ENCODE results near the gene BTG1.
"Not testable (repeated sequence)": the region's sequence is repeated elsewhere in the genome, so short reads cannot be mapped to it uniquely, and the experiment has no call there.

The BTG1 gene

DNA sequence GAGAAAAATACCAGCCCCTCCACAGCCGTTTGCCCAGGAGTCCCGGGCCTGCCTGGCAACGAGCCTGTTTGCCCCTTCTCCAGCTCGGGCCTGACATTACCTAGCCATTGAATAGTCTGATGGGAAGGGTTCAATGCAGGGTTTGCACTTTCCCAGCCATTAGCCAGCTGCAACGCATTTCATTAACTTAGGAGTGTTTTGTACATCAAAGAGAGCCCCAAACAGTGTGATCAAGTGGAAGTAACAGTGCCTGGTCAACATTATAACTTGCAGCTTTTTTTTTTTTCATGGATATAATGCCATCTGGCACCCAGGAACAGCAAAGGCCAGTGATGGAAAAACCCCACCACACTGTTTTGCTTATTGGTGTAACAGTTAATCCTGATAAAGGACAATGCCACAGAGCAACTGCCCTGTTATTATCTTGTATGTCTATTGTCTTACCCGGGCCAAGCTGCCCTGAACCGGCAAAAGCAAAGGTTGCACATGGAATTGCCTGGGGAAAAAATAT, 38.0 kb downstream of the BTG1 start:
- no peaks in the 10 kb centered on the region for H3K9me3 ChIP-seq (ENCODE audit: control insufficient read depth, insufficient read depth, low read length)
- H3K9ac ChIP-seq (ENCODE audit: low read depth, low read length) = no peak overlapping the region
- H3K4me1 ChIP-seq (ENCODE audit: control insufficient read depth, insufficient read depth, low read length) = peaks cover 34% of the 10 kb centered on the region
- H3K36me3 ChIP-seq (ENCODE audit: control insufficient read depth, insufficient read depth, low read length) = no peaks in the 10 kb centered on the region
- no peak overlapping the region for H3K4me3 ChIP-seq (ENCODE audit: low read depth, low read length)
- no peaks in the 10 kb centered on the region for H3K27me3 ChIP-seq (ENCODE audit: control insufficient read depth, insufficient read depth, low read length)

DNA sequence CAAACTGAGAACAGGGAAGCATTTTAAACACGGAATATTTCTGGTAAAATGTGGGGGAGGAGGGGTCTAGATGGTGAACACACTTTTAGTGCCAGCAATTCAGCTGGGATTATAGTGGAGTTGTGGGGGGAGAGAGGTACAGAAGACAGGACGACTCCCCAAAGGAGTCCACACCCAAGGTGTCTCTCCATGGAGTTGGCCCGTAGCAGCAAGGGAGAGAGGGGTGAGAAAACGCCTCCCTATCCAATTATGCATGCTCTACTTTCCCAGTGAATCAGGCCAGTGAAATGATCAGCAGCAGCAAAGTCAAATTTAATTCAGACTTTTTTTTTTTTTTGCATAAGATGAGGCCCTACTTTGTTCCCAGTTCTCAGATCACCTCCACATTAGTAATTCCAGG, 38.6 kb downstream of the BTG1 start:
- Histone ChIP-seq H3K27me3 (ENCODE audit: control insufficient read depth, insufficient read depth, low read length) (no peaks in the 10 kb centered on the region), H3K4me3 (ENCODE audit: low read depth, low read length) (no peak overlapping the region), H3K36me3 (ENCODE audit: control insufficient read depth, insufficient read depth, low read length) (no peaks in the 10 kb centered on the region), H3K9ac (ENCODE audit: low read depth, low read length) (no peak overlapping the region), H3K9me3 (ENCODE audit: control insufficient read depth, insufficient read depth, low read length) (no peaks in the 10 kb centered on the region), H3K4me1 (ENCODE audit: control insufficient read depth, insufficient read depth, low read length) (peaks cover 34% of the 10 kb centered on the region)

DNA sequence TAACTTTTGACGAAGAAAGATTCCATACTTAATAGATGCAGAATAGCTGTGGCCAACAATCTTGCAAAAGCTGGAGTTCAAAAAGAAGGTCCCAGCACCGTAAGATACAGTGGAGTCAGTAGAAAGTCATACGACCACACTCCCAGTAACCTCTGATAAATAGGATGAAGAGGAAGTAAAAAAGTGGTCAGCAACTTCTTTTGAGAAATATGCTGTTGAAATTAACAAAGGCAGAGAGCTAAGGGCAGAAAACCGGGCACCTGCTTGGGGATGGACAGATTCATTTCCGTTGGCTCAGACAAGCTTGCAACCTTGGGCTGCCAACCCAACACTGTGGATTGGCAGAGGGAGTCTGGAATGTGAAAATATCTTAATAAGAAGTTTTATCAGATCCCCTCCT, 40.0 kb downstream of the BTG1 start:
- H3K4me1 ChIP-seq (ENCODE audit: control insufficient read depth, insufficient read depth, low read length) = peaks cover 34% of the 10 kb centered on the region
- no peaks in the 10 kb centered on the region for H3K36me3 ChIP-seq (ENCODE audit: control insufficient read depth, insufficient read depth, low read length)
- H3K27me3 ChIP-seq (ENCODE audit: control insufficient read depth, insufficient read depth, low read length) = no peaks in the 10 kb centered on the region
- no peak overlapping the region for H3K4me3 ChIP-seq (ENCODE audit: low read depth, low read length)
- H3K9ac ChIP-seq (ENCODE audit: low read depth, low read length) = no peak overlapping the region
- H3K9me3 ChIP-seq (ENCODE audit: control insufficient read depth, insufficient read depth, low read length) = no peaks in the 10 kb centered on the region

DNA sequence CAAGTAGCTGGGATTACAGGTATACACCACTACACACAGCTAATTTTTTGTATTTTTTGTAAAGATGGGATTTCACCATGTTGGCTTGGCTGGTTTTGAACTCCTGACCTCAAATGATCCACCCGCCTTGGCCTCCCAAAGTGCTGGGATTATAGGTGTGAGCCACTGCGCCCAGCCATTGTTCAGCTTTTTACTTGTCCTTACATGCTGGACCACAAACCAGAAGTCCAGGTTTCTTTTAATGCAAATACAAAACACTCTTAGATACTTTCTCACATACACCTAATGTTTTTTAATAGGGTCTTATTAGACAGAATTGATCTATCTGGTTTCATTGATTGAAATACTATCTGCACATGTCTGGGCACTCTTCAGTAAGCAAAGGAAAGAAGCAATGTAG, 40.5 kb downstream of the BTG1 start:
- Histone ChIP-seq H3K9ac (ENCODE audit: low read depth, low read length) (no peak overlapping the region), H3K4me1 (ENCODE audit: control insufficient read depth, insufficient read depth, low read length) (peaks cover 31% of the 10 kb centered on the region), H3K27me3 (ENCODE audit: control insufficient read depth, insufficient read depth, low read length) (no peaks in the 10 kb centered on the region), H3K4me3 (ENCODE audit: low read depth, low read length) (no peak overlapping the region), H3K36me3 (ENCODE audit: control insufficient read depth, insufficient read depth, low read length) (no peaks in the 10 kb centered on the region), H3K9me3 (ENCODE audit: control insufficient read depth, insufficient read depth, low read length) (no peaks in the 10 kb centered on the region)

DNA sequence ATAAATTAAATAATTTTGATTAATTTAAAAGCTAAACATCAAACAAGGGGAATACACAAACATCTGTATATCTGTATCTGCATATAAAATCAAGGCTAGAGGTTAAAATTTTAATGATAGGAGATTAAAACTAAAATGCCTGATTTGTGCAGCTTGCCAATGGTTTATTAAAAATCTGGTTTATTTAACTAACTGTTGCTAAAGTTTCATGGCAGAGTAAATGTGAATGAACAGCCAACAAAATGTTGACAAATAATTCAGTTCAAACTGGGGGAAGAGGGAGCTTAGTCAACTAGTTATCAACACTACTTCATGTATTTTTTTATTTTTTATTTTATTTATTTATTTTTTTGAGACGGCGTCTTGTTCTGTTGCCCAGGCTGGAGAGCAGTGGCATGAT, 43.0 kb downstream of the BTG1 start:
- Histone ChIP-seq H3K4me1 (ENCODE audit: control insufficient read depth, insufficient read depth, low read length) (peaks cover 10% of the 10 kb centered on the region), H3K4me3 (ENCODE audit: low read depth, low read length) (no peak overlapping the region), H3K27me3 (ENCODE audit: control insufficient read depth, insufficient read depth, low read length) (no peaks in the 10 kb centered on the region), H3K9ac (ENCODE audit: low read depth, low read length) (no peak overlapping the region), H3K36me3 (ENCODE audit: control insufficient read depth, insufficient read depth, low read length) (no peaks in the 10 kb centered on the region), H3K9me3 (ENCODE audit: control insufficient read depth, insufficient read depth, low read length) (no peaks in the 10 kb centered on the region)

DNA sequence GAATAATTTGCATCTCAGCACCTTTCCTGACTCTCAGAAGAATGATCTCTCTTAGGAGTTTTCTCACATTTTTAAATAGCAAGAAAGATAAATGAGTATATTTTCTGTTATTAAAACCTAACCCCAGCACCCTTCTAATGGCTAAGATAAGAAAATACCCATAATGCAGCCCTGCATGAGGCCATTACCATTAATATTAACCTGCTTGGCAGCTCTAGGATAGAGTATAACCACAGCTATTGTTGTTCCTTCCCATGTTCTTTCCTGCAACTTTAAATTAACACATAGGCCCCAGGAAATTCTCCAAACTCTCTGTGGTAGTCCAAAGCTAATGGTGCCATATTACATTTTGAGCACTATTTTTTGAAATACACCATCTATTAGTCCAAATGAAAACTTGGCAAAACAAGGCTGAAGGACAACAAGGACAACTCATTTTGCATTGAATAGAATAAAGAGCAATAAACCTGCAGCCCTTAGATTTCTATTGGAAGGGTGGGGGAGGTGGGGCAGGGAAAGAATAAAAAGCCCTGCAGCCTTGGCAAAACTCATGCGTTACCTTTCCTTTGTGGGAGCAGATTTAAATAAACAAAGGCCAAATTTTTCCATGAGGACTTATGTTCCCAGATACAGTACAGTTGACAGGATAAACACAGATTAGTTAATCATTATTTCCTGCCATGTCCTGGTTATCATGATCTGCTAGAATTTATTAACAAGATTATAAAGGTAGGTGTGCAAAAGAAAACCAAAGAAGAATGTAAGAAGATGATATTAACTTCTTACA, 46.9 kb downstream of the BTG1 start:
- Histone ChIP-seq H3K36me3 (ENCODE audit: control insufficient read depth, insufficient read depth, low read length) (no peaks in the 10 kb centered on the region), H3K9me3 (ENCODE audit: control insufficient read depth, insufficient read depth, low read length) (no peaks in the 10 kb centered on the region), H3K27me3 (ENCODE audit: control insufficient read depth, insufficient read depth, low read length) (no peaks in the 10 kb centered on the region), H3K4me1 (ENCODE audit: control insufficient read depth, insufficient read depth, low read length) (no peaks in the 10 kb centered on the region), H3K9ac (ENCODE audit: low read depth, low read length) (no peak overlapping the region), H3K4me3 (ENCODE audit: low read depth, low read length) (no peak overlapping the region)

DNA sequence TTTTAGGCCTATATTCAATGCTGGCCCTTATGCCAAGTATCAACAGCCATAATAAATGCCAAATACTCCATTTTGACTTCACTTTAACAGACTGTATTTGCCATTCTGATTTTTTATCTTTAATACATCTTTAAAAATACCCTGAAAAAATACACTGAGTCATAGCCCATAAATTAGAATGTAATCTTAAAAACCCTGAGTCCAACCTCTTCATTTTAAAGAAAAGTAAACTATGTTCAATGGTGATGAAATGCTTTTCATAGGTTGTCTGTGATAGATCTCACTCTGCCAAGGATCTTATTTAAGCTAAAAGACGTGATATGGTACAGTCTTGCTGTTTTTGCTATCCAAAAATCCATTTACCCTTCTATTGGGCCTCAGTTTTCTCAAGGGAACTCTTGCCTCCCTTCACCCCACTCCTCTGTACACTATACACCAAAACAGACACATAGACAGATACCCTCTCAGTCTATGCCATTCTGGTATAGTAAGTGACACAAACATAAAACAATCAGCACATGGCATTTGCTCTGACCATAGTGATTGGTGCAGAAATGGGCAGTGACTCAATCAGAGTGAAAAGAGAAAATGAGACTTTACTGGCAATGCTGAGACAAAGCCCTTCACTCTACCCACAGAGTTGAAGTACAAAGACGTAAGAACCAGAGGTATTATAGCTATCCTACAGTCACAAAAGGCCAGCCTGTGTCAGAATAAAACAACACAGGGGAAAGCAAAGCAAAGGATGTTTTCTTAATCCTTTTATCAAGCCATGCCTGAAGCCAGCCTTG, 49.1 kb downstream of the BTG1 start:
- Histone ChIP-seq H3K9me3 (ENCODE audit: control insufficient read depth, insufficient read depth, low read length) (no peaks in the 10 kb centered on the region), H3K4me1 (ENCODE audit: control insufficient read depth, insufficient read depth, low read length) (no peaks in the 10 kb centered on the region), H3K27me3 (ENCODE audit: control insufficient read depth, insufficient read depth, low read length) (no peaks in the 10 kb centered on the region), H3K36me3 (ENCODE audit: control insufficient read depth, insufficient read depth, low read length) (no peaks in the 10 kb centered on the region), H3K4me3 (ENCODE audit: low read depth, low read length) (no peak overlapping the region), H3K9ac (ENCODE audit: low read depth, low read length) (no peak overlapping the region)

DNA sequence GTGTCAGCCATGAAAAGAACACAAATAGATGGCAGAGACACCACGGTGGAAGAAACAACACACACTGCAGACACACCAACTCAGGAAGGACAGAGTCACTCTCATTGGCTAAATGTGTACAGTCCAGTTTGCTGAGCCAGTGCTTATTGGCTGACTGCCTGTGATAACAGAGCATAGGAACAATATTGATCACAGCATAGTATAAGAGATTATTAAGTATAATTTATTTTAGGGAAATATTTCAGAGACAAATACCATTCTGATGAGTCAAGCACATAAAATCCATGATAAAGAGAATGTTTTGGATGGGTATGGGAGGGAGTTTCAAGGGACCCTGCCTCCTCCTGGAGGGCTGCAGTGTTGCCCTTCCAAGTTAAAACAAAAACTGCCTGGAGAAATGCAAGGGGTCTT, 50.9 kb downstream of the BTG1 start:
- Histone ChIP-seq H3K36me3 (ENCODE audit: control insufficient read depth, insufficient read depth, low read length) (no peaks in the 10 kb centered on the region), H3K27me3 (ENCODE audit: control insufficient read depth, insufficient read depth, low read length) (no peaks in the 10 kb centered on the region), H3K4me3 (ENCODE audit: low read depth, low read length) (no peak overlapping the region), H3K9ac (ENCODE audit: low read depth, low read length) (no peak overlapping the region), H3K9me3 (ENCODE audit: control insufficient read depth, insufficient read depth, low read length) (no peaks in the 10 kb centered on the region), H3K4me1 (ENCODE audit: control insufficient read depth, insufficient read depth, low read length) (no peaks in the 10 kb centered on the region)

DNA sequence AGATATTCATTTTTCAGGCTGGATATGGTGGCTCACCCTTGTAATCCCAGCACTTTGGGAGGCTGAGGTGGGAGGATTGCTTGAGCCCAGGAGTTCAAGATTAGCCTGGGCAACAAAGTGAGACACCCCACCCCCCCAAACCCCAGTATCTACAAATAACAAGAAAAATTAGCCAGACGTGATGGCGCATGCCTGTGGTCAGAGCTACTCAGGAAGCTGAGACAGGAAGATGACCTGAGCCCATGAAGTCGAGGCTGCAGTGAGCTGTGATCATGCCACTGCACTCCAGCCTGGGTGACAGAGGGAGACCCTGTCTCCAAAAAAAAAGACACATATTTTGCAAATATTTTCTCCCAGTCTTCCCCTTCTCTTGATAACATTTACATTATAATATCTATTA, 51.3 kb downstream of the BTG1 start:
- not testable (repeated sequence) for H3K27me3 ChIP-seq (ENCODE audit: control insufficient read depth, insufficient read depth, low read length); H3K4me3 ChIP-seq (ENCODE audit: low read depth, low read length); H3K4me1 ChIP-seq (ENCODE audit: control insufficient read depth, insufficient read depth, low read length); H3K36me3 ChIP-seq (ENCODE audit: control insufficient read depth, insufficient read depth, low read length); H3K9ac ChIP-seq (ENCODE audit: low read depth, low read length); H3K9me3 ChIP-seq (ENCODE audit: control insufficient read depth, insufficient read depth, low read length)

All from iPS-15b (cell line).